ENCODE results near the gene PFDN1.

Gene PFDN1

GRCh38 chr5:140235791-140236551 is 66.9 kb downstream of the PFDN1 start:
- Histone ChIP-seq H3K36me3 (ENCODE audit: control insufficient read depth, insufficient read depth, low read length) (no peaks in the 10 kb centered on the region), H3K9me3 (ENCODE audit: control insufficient read depth, insufficient read depth, low read depth, low read length) (no peaks in the 10 kb centered on the region), H3K27me3 (ENCODE audit: control insufficient read depth, insufficient read depth, low read length) (no peaks in the 10 kb centered on the region), H3K4me1 (ENCODE audit: control insufficient read depth, insufficient read depth, low read length) (peaks cover 3% of the 10 kb centered on the region), H3K27ac (ENCODE audit: low read depth, low read length) (no peak overlapping the region), H3K9ac (ENCODE audit: low read length) (no peak overlapping the region), H3K4me3 (ENCODE audit: low read depth, low read length) (no peak overlapping the region)

GRCh38 chr5:140234377-140234989 is 68.4 kb downstream of the PFDN1 start:
- no peaks in the 10 kb centered on the region for H3K9me3 ChIP-seq (ENCODE audit: control insufficient read depth, insufficient read depth, low read depth, low read length)
- no peak overlapping the region for H3K9ac ChIP-seq (ENCODE audit: low read length)
- H3K4me3 ChIP-seq (ENCODE audit: low read depth, low read length): no peak overlapping the region
- no peaks in the 10 kb centered on the region for H3K36me3 ChIP-seq (ENCODE audit: control insufficient read depth, insufficient read depth, low read length)
- H3K27me3 ChIP-seq (ENCODE audit: control insufficient read depth, insufficient read depth, low read length): no peaks in the 10 kb centered on the region
- no peaks in the 10 kb centered on the region for H3K4me1 ChIP-seq (ENCODE audit: control insufficient read depth, insufficient read depth, low read length)
- H3K27ac ChIP-seq (ENCODE audit: low read depth, low read length): no peak overlapping the region

- Histone ChIP-seq H3K36me3 (ENCODE audit: control insufficient read depth, insufficient read depth, low read length) (no peaks in the 10 kb centered on the region), H3K4me1 (ENCODE audit: control insufficient read depth, insufficient read depth, low read length) (no peaks in the 10 kb centered on the region), H3K27me3 (ENCODE audit: control insufficient read depth, insufficient read depth, low read length) (no peaks in the 10 kb centered on the region), H3K9me3 (ENCODE audit: control insufficient read depth, insufficient read depth, low read depth, low read length) (no peaks in the 10 kb centered on the region), H3K4me3 (ENCODE audit: low read depth, low read length) (no peak overlapping the region), H3K9ac (ENCODE audit: low read length) (no peak overlapping the region), H3K27ac (ENCODE audit: low read depth, low read length) (no peak overlapping the region)
Observed at GRCh38 chr5:140232731-140233130, 70.2 kb downstream of the PFDN1 start.

GRCh38 chr5:140230373-140230772 is 72.5 kb downstream of the PFDN1 start:
- Histone ChIP-seq H3K4me3 (ENCODE audit: low read depth, low read length) (no peak overlapping the region), H3K27ac (ENCODE audit: low read depth, low read length) (no peak overlapping the region), H3K27me3 (ENCODE audit: control insufficient read depth, insufficient read depth, low read length) (no peaks in the 10 kb centered on the region), H3K9ac (ENCODE audit: low read length) (no peak overlapping the region), H3K9me3 (ENCODE audit: control insufficient read depth, insufficient read depth, low read depth, low read length) (no peaks in the 10 kb centered on the region), H3K36me3 (ENCODE audit: control insufficient read depth, insufficient read depth, low read length) (no peaks in the 10 kb centered on the region), H3K4me1 (ENCODE audit: control insufficient read depth, insufficient read depth, low read length) (no peaks in the 10 kb centered on the region)

- Histone ChIP-seq H3K4me1 (ENCODE audit: control insufficient read depth, insufficient read depth, low read length) (no peaks in the 10 kb centered on the region), H3K4me3 (ENCODE audit: low read depth, low read length) (no peak overlapping the region), H3K36me3 (ENCODE audit: control insufficient read depth, insufficient read depth, low read length) (no peaks in the 10 kb centered on the region), H3K9me3 (ENCODE audit: control insufficient read depth, insufficient read depth, low read depth, low read length) (no peaks in the 10 kb centered on the region), H3K9ac (ENCODE audit: low read length) (no peak overlapping the region), H3K27ac (ENCODE audit: low read depth, low read length) (no peak overlapping the region), H3K27me3 (ENCODE audit: control insufficient read depth, insufficient read depth, low read length) (no peaks in the 10 kb centered on the region)
Observed at GRCh38 chr5:140228364-140228837, 74.5 kb downstream of the PFDN1 start.

GRCh38 chr5:140227046-140227445 is 75.9 kb downstream of the PFDN1 start:
- H3K9ac ChIP-seq (ENCODE audit: low read length): no peak overlapping the region
- H3K27ac ChIP-seq (ENCODE audit: low read depth, low read length): no peak overlapping the region
- H3K4me1 ChIP-seq (ENCODE audit: control insufficient read depth, insufficient read depth, low read length): no peaks in the 10 kb centered on the region
- no peaks in the 10 kb centered on the region for H3K27me3 ChIP-seq (ENCODE audit: control insufficient read depth, insufficient read depth, low read length)
- H3K4me3 ChIP-seq (ENCODE audit: low read depth, low read length): no peak overlapping the region
- H3K36me3 ChIP-seq (ENCODE audit: control insufficient read depth, insufficient read depth, low read length): no peaks in the 10 kb centered on the region
- H3K9me3 ChIP-seq (ENCODE audit: control insufficient read depth, insufficient read depth, low read depth, low read length): no peaks in the 10 kb centered on the region

GRCh38 chr5:140225396-140225795 is 77.5 kb downstream of the PFDN1 start:
- Histone ChIP-seq H3K9me3 (ENCODE audit: control insufficient read depth, insufficient read depth, low read depth, low read length) (no peaks in the 10 kb centered on the region), H3K27ac (ENCODE audit: low read depth, low read length) (no peak overlapping the region), H3K9ac (ENCODE audit: low read length) (no peak overlapping the region), H3K4me1 (ENCODE audit: control insufficient read depth, insufficient read depth, low read length) (0 out of 2 replicates have a peak, but pooled peaks cover 2% of the 10 kb centered on the region), H3K36me3 (ENCODE audit: control insufficient read depth, insufficient read depth, low read length) (no peaks in the 10 kb centered on the region), H3K27me3 (ENCODE audit: control insufficient read depth, insufficient read depth, low read length) (no peaks in the 10 kb centered on the region), H3K4me3 (ENCODE audit: low read depth, low read length) (no peak overlapping the region)

GRCh38 chr5:140224658-140225057 is 78.2 kb downstream of the PFDN1 start:
- Histone ChIP-seq H3K27ac (ENCODE audit: low read depth, low read length) (no peak overlapping the region), H3K27me3 (ENCODE audit: control insufficient read depth, insufficient read depth, low read length) (no peaks in the 10 kb centered on the region), H3K4me3 (ENCODE audit: low read depth, low read length) (no peak overlapping the region), H3K9me3 (ENCODE audit: control insufficient read depth, insufficient read depth, low read depth, low read length) (no peaks in the 10 kb centered on the region), H3K36me3 (ENCODE audit: control insufficient read depth, insufficient read depth, low read length) (no peaks in the 10 kb centered on the region), H3K4me1 (ENCODE audit: control insufficient read depth, insufficient read depth, low read length) (0 out of 2 replicates have a peak, but pooled peaks cover 3% of the 10 kb centered on the region), H3K9ac (ENCODE audit: low read length) (no peak overlapping the region)

- Histone ChIP-seq H3K27me3 (ENCODE audit: control insufficient read depth, insufficient read depth, low read length) (no peaks in the 10 kb centered on the region), H3K9ac (ENCODE audit: low read length) (no peak overlapping the region), H3K4me3 (ENCODE audit: low read depth, low read length) (no peak overlapping the region), H3K4me1 (ENCODE audit: control insufficient read depth, insufficient read depth, low read length) (0 out of 2 replicates have a peak, but pooled peaks cover 3% of the 10 kb centered on the region), H3K36me3 (ENCODE audit: control insufficient read depth, insufficient read depth, low read length) (no peaks in the 10 kb centered on the region), H3K9me3 (ENCODE audit: control insufficient read depth, insufficient read depth, low read depth, low read length) (no peaks in the 10 kb centered on the region), H3K27ac (ENCODE audit: low read depth, low read length) (no peak overlapping the region)
Observed at GRCh38 chr5:140223567-140223966, 79.3 kb downstream of the PFDN1 start.

- no peaks in the 10 kb centered on the region for H3K9me3 ChIP-seq (ENCODE audit: control insufficient read depth, insufficient read depth, low read depth, low read length)
- H3K27ac ChIP-seq (ENCODE audit: low read depth, low read length): no peak overlapping the region
- no peak overlapping the region for H3K4me3 ChIP-seq (ENCODE audit: low read depth, low read length)
- 0 out of 2 replicates have a peak, but pooled peaks cover 3% of the 10 kb centered on the region for H3K4me1 ChIP-seq (ENCODE audit: control insufficient read depth, insufficient read depth, low read length)
- H3K36me3 ChIP-seq (ENCODE audit: control insufficient read depth, insufficient read depth, low read length): no peaks in the 10 kb centered on the region
- no peaks in the 10 kb centered on the region for H3K27me3 ChIP-seq (ENCODE audit: control insufficient read depth, insufficient read depth, low read length)
- no peak overlapping the region for H3K9ac ChIP-seq (ENCODE audit: low read length)
Observed at GRCh38 chr5:140222416-140222815, 80.5 kb downstream of the PFDN1 start.

GRCh38 chr5:140221697-140222223 is 81.1 kb downstream of the PFDN1 start:
- no peak overlapping the region for H3K27ac ChIP-seq (ENCODE audit: low read depth, low read length)
- no peaks in the 10 kb centered on the region for H3K36me3 ChIP-seq (ENCODE audit: control insufficient read depth, insufficient read depth, low read length)
- no peak overlapping the region for H3K4me3 ChIP-seq (ENCODE audit: low read depth, low read length)
- peaks cover 4% of the 10 kb centered on the region; the same call in 1 of the 2 replicates for H3K4me1 ChIP-seq (ENCODE audit: control insufficient read depth, insufficient read depth, low read length)
- H3K9me3 ChIP-seq (ENCODE audit: control insufficient read depth, insufficient read depth, low read depth, low read length): no peaks in the 10 kb centered on the region
- H3K27me3 ChIP-seq (ENCODE audit: control insufficient read depth, insufficient read depth, low read length): no peaks in the 10 kb centered on the region
- no peak overlapping the region for H3K9ac ChIP-seq (ENCODE audit: low read length)

Data from HUES6 (cell line).